GM19468 (cell line): ENCODE results near the gene METTL8.
"Not testable (repeated sequence)": the region's sequence is repeated elsewhere in the genome, so short reads cannot be mapped to it uniquely, and the experiment has no call there.

Experiments used
- ATAC-seq: cut with Tn5 transposase; IDR thresholded peaks from one replicate; pipeline ENCODE4 v1.9.1; 2021; ENCODE audit warnings: mild to moderate bottlenecking, moderate library complexity, moderate number of reproducible peaks; ENCODE audit not compliant: unreplicated experiment; ENCODE audit errors: extremely low read depth

METTL8 gene

DNA sequence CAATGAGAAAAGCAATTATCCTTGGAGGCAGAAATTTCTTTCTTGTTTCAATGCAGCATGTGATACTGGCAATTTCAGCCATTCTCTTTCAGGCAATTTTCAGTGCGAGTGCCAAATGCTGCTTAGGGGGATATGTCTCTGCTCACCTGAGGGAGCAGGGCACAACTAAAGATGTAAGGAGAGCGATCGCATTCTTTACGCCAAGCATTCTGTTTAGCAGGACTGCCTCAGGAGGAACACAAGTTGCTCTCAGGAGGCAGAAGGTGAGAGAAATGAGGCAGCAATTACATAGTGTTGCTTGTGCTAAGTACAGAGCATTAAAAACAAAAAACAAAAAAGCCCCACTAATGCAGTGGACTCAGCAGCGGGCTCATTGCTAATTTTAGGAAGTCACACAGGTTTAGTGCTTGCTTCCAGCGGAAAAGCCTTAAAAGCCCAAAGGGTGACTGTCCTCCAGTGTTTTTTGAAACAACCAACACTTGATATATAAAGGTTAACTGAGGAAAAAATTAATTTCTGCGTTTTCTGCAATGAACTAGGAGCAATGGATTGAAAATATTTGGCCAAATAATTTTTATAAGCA lies 116.9 kb downstream of the METTL8 start:
- ATAC-seq, result no peak

DNA sequence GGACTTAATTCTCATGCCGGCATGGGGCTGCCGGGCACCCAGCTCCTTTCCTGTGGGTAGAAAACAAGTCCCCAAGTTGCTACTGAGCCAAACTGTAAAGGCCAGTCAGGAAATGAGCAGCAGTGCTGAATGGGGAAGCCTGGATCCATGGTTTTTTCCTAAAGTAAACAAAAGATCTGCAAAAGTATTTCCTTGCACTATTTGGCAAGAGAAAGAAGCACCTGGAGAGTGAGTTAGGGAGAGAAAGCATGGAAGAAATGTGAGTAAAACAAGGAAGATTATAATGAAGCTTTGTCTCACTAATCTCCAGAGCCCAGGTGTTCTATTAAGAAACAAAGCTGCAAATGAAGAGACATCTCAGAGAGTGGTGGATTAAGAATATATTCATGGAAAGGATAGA lies 117.6 kb downstream of the METTL8 start:
- ATAC-seq, result no peak

DNA sequence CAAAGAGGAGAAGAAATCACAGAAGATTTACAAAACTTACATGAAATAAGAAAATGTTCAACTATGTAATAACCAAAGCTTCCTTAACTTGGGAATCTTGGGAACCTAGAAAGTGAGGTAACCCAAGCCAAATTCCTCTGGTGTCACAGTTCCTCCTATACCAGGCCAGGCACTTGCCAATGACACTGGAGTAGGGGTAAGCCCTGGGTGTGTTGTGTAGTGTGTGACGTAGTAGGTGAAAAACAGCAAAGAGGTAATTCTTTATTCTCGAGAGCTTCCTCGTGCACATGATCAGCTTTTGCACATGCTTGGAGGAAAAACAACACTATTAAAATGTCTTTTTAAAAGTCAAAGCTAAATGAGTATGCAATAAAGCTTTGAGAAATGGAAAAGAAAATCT lies 118.0 kb downstream of the METTL8 start:
- no peak for ATAC-seq

DNA sequence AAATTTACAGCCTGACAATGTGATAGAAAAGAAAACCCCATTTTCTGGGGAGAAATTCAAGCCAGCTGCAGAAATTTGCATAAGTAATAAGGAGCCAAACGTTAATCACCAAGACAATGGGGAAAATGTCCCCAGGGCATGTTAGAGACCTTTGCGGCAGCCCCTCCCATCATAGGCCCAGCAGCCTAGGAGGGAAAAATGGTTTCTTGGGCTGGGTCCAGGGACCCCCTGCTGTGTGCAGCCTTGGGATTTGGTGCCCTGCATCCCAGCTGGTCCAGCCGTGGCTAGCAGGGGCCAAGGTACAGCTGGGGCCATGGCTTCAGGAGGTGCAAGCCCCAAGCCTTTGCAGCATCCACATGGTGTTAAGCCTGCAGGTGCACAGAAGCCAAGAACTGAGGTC lies 121.6 kb downstream of the METTL8 start:
- not testable (repeated sequence) for ATAC-seq

DNA sequence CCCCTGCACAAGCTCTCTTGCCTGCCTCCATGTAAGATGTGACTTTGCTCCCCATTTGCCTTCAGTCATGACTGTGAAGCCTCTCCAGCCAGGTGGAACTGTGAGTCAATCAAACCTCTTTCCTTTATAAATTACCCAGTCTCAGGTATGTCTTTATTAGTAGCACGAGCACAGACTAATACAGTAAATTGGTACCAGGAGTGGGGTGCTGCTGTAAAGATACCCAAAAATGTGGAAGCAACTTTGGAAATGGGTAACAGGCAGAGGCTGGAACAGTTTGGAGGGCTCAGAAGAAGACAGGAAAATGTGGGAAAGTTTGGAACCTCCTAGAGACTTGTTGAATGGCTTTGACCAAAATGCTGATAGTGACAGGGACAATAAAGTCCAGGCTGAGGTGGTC lies 122.2 kb downstream of the METTL8 start:
- ATAC-seq, result not testable (repeated sequence)

DNA sequence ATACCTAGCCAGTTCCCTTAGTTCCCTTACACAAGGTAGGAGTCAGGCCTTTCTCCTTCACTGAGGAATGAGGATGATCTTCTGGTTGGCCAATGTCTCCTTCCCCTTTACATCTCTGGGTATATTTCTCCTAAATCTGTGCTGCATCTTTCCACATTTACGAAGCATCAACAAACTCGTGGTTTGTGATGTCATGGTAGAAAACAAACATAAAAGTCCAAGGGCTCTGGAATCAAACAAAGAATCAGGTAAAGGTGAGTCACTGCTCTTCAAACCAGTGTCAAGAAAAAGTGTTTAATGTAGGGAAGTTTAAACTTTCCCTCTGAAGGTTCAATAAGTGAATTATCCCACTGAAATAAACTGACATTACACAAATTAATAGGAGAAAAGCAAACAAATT lies 122.9 kb downstream of the METTL8 start:
- ATAC-seq, result no peak

DNA sequence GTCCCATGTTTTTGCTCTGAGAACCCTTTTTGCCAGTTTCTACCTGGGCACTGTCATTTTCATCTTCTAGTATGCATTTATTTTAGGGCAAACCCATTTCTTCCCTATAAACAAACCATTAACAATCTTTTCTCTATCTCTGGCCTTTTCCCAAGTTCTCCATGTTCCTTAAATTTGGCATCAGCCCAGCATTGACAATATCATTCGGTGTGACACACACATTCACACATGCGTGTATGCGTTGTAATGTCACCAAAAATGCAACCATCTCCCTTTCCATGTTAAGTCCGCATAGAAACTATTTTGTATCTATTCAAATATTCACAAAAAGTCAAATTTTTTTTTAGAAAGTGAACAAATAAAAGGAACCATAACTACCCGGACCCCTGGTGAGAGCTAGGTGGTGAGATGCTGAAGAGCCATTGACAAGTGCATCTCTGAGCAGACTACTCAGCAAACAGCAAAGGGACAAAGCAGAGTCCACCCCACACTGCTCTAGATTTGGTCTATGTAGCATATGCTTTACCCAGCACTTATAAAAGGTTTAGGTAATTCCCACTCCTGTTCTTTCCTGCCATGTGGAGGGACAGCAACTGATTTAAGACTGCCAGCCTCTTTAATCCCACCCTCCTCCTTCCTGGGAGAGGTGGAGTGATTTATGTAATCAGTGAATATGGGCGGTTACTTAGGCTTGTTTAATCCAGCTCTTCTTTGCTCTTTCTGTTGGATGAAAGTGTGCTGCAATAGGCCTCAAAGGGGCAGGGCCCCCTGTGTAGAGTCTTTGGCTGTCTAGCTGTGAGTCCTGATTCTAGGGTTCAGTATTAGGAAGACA lies 124.1 kb downstream of the METTL8 start:
- no peak for ATAC-seq

DNA sequence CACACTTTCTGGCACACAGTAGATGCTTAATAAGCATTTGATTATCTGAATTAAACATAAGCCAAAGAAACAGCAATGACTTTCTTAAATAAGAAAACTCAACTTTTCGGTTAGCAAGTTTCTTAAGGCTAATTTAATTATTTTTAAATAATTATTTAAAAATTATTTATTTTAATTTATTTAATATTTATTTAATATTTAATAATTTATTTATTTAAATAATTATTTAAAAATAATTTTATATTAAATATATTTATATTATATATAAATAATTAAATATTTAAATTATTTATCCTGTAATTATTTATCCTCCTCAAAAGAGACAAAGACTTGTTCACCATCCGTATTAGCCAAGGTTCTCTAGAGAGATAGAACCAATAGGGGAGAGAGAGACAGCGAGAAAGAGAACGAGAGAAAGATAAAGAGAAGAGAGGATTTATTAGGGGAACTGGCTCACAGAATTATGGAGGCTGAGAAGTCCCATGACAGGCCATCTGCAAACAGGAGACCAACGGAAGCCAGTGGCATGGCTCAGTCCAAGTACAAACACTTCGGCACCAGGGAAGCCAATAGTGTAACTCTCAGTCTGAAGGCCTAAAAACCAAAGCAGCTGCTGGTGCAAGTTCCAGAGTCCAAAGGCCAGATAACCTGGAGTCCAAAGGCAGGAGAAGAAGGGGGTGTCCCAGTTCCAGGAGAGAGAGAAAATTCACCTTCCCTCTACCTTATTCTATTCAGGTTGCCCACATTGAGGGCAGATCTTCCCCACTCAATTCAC lies 125.3 kb downstream of the METTL8 start:
- ATAC-seq, result no peak

DNA sequence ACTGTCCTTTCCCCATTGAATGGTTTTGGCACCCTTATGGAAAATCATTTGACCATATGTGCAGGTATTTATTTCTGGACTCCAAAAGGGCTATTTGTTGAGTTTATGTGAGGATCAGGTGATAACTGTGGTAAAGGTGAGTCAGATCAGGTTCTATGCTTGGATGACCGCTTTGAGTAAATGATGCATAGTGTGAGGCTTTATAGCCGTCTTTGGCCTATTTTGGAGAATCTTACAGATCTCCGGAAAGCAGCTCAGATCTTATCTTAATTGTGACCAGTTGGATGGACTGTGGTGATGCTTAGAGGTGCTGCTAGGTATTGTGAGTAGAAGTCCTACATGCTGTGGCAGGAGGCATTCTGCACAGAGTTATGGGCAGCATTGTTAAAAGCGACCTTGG lies 126.2 kb downstream of the METTL8 start:
- ATAC-seq, result no peak

DNA sequence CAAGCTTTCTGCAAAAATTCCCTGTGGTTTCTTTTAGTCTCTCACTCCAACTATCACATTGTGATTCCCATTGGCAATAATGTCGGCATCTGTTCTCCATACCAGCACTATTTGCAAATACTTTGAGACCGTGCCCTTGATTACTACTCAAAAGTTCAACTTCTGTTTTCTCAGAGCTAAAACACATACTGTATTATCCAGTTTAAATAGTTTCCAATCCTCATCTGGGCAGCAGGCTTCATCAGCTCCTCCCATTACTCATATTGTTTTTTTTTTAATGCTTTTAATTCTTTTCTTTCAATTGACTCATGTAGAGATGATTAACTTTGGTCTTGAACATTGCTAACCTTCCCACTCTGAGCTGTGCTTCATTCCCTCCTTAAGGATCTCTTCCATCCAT lies 135.8 kb downstream of the METTL8 start:
- no peak for ATAC-seq

DNA sequence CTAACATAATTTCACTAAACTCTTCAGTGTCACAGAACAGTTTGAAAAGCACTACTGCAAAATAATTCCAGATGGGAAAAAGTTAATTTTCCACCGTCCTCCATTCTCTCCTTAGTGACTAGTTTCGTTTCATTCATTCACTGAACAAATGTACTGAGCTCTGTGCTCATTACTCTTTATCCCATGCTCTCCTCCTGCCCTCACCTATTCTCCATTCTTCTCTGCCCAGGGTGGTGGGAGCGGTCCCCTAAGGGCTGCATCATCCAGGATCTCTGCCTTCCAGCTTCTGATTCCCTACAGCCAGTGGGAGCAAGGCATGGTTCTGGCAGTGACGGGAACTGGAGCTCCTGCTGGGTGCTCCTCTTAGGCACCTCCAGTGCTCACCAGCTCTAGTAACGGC lies 139.2 kb downstream of the METTL8 start:
- no peak for ATAC-seq

DNA sequence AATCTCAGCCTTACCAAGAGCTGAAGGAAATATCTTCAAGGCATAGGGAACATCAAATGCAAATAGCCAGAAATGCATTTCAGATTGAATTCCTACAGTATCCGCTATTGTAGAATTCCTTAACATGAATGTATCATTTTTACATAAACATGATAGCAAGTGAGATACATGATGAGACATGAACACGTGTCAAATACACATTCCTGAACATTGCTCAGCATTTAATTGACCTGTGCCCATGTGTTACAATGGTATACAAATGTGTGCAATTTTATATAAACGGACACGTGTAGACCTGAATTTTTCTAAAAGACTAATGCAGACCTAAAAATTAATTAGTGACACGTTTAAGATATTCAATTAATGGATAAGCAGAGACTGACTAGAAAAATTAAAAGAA lies 140.1 kb downstream of the METTL8 start:
- ATAC-seq, result no peak

DNA sequence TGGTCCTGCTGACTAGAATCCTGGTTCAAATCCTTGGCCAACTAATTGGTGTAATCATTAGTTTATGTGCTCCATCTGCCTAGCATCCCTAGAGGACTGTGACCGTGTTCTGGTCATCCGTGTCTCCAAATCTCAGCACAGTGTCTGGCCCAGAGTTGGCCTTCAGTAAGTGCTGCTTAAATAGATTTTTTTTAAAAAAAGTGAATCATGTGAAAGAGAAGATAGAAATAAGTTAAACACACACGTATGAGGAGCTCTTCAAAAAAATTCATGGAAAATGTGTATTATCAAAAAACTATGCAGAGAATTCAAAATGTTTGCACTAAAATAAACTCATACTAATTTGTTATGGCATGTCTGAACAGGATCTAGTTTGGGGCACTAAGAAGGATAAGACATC lies 143.8 kb downstream of the METTL8 start:
- no peak for ATAC-seq

DNA sequence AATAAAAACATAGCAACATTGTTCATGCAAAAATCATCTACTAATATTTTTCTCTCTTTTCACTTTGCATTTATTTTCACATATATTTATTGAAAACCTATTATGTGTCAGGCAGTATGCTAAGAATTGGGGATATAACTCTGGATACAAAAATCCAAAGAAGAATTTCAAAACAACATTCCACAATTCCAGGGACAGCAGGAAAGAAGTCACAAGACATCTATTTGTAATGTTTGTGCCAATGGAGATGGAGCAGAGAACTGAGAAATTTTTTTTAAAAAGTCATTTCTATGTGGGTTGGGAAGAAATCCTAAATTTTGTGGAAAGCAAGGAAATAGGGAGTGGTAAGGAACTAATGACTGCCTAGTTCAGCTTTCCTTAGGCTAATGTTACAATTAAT lies 144.5 kb downstream of the METTL8 start:
- no peak for ATAC-seq

DNA sequence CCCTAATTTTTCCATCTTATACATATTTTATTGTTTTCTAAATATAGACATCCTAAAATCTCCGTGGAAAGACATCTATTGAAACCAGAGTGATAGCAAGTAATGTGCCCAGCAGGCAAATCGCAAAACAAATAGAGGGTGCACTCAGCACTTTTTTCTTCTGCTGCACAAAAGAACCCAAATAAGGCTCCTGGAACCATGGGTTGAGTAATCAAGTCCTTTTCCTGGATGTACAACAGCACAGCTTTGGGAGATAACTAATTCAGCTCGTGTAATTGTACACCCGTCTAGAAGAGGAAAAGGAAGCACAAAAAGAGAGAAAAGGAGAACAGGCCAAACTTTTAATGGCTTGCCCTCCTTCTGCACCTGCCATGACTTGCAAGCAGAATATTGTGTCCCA lies 146.2 kb downstream of the METTL8 start:
- no peak for ATAC-seq

DNA sequence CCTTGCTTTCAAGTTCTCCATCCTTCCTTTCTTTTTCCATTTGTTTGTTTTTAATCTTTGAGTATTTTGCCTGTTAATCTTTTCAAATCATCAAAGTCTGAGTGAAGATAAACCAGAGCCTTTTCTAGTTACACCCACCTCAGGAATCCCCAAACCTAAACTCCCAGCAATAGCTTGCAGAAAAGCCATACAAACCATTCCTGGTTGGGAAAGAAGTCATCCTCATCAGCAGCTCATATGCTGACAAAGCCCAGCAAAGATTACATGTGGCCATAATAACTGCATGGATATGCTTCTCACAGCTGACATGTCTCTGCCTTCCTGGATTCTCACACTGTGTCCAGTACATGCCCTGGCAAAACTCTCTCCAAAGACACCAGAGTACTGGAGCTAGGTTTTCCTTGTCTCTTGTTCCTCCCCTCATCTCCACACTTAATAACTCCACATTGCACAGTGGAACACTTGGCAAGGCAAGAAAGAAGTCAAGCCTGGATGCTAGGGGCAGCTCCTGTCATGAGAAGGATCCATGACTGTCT lies 146.7 kb downstream of the METTL8 start:
- ATAC-seq, result no peak

DNA sequence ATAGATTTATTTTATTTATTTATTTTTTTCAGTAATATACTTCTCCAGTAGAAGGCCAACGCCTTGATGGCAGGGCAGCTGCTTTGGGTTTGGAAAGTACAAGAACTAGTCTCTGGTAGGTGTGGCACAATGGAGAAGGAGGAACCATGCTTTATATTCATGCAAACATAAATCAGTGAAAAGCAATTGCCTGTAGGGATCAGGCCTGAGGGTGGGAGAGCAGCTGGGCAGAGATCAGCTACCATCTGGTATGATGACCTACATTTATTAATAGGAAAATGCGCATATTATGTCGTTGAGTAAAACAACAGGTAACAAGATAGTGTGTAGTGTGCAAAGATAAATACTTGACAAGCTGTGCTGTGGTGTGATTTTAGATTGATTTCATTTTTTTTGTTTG lies 152.7 kb downstream of the METTL8 start:
- no peak for ATAC-seq

DNA sequence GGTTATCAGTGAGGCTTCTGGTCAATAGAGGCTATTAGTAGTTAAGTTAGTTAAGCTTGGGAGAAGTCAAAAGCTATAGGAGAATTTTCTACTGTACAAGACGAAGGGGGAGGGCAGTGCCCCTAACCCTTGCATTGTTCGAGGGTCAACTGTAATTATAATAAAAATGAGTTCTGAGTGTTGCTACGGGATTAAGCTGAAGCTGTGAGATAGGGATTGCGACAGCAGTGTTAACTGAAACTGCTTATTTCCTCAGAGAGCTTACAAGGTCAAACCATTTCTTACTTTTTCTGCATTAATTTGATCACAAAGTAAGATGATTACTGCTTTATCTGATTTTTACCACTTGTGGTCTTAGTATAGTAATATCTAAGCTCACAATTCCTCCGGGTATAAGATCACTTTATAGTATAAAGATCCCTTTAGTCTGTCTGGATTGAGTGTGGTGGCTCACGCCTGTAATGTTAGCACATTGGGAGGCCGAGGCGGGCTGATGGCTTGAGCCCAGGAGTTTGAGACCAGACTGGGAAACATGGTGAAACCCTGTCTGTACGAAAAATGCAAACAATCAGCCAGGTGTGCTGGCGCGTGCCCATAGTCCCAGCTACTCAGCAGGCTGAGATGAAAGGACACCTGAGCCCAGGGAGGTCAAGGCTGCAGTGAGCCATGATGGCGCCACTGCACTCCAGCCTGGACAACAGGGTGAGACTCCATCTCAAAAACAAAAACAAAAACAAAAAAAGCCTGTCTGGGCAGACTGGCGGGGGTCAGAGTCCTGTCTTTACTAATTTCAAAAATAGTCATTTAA lies 153.6 kb downstream of the METTL8 start:
- no peak for ATAC-seq

DNA sequence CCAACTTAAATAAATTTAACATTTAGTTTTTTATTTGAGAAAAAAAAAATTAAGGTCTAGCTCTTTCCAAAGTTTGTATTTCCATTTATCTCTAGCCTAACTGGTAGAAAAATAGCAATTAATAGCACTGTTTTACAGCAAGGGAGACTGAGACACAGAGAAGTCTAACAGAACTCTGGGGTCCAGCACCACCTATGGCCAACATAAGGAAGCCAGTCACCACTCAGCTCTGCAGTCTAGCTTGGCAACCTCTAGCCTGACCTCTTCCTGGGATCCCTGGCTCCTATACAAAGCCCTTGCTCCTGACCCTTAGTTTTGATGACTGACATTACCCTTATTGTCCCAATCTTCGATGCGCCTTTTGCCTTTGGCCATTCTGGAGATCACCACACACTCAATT lies 159.0 kb downstream of the METTL8 start:
- ATAC-seq, result no peak

DNA sequence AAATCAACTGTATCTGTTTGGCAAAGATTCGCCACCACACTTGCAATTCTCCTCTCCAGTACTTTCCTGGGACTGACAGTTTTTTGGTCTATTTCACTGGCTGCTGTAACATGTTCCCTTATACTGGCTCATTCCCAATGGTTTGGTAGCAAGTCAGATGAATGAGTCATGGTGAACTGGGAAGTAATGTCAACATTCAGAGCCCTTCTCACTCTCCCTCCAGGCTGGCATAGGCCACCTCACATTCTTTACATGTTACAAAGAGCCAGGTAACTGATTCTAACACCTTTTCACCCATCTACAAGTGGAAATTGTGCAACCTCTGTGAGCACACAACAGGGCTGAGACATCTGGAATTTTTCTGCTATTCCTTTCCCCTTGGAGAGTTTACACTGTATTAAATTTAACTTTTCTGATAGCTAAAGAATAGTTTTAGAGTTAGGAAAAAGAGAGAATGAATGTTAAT lies 161.8 kb downstream of the METTL8 start:
- no peak for ATAC-seq
